ENCODE measurements around the gene THSD4.

DNA sequence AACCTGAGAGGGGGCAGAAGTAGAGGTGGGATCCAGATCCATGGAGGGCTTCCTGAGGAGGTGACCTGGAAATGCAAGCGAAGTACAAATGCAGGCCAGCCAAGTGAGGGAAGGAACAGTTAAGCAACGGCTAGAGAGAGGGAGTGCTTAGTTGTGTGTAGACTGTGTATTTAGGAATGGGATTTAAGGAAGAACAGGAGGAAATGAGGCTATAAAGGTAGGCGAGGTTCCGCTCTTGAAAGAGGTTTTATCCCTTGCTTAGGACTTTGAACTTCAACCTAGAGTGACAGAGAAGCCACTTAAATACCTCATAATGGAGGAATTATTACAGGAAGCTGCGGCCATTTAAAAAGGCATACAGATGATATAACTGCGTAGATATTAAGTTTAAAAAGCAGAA is 295.1 kb downstream of the THSD4 start:
- TF ChIP-seq USF2 (IDR thresholded peaks at IDR 0.05; ENCODE audit: low read length) (no peak), SP1 (IDR thresholded peaks at IDR 0.05; ENCODE audit: low read depth, low read length) (no peak), JUN (IDR thresholded peaks at IDR 0.05; ENCODE audit: low read depth, low read length) (no peak), POLR2A (IDR thresholded peaks at IDR 0.05; ENCODE audit: control extremely low read depth in 1 of 2, low read depth in 2 of 2, low read length in 2 of 2) (no peak), EZH2 (IDR thresholded peaks at IDR 0.05; ENCODE audit: low read depth, low read length, severe bottlenecking) (no peak), BCL11A (IDR thresholded peaks at IDR 0.05; ENCODE audit: low read depth in 2 of 2, low read length in 2 of 2) (no peak), CEBPB (IDR thresholded peaks at IDR 0.05; ENCODE audit: low read depth, low read length) (no peak), KDM5A (IDR thresholded peaks at IDR 0.05; ENCODE audit: low read length) (no peak), SAP30 (IDR thresholded peaks at IDR 0.05; ENCODE audit: insufficient read depth, insufficient replicate concordance, low read length) (no peak), SRF (IDR thresholded peaks at IDR 0.05; ENCODE audit: low read depth, low read length) (no peak), RAD21 (IDR thresholded peaks at IDR 0.05 in 1 of 2, conservative IDR thresholded peaks at IDR 0.05 in 1 of 2; ENCODE audit: low read depth in 2 of 2, low read length in 2 of 2) (no peak)
- TF ChIP-seq, protein P1, sequence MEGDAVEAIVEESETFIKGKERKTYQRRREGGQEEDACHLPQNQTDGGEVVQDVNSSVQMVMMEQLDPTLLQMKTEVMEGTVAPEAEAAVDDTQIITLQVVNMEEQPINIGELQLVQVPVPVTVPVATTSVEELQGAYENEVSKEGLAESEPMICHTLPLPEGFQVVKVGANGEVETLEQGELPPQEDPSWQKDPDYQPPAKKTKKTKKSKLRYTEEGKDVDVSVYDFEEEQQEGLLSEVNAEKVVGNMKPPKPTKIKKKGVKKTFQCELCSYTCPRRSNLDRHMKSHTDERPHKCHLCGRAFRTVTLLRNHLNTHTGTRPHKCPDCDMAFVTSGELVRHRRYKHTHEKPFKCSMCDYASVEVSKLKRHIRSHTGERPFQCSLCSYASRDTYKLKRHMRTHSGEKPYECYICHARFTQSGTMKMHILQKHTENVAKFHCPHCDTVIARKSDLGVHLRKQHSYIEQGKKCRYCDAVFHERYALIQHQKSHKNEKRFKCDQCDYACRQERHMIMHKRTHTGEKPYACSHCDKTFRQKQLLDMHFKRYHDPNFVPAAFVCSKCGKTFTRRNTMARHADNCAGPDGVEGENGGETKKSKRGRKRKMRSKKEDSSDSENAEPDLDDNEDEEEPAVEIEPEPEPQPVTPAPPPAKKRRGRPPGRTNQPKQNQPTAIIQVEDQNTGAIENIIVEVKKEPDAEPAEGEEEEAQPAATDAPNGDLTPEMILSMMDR (IDR thresholded peaks at IDR 0.05; ENCODE audit: control extremely low read depth in 1 of 3, insufficient read depth in 1 of 3, low read depth in 1 of 3, low read length in 3 of 3): no peak

All from H1 (cell line).